GM19463 (cell line): ENCODE results near the gene ALPK3.
"Not testable (repeated sequence)": the region's sequence is repeated elsewhere in the genome, so short reads cannot be mapped to it uniquely, and the experiment has no call there.

Experiments used
- ATAC-seq: cut with Tn5 transposase; IDR thresholded peaks from one replicate; pipeline ENCODE4 v1.9.1; 2021; ENCODE audit warnings: mild to moderate bottlenecking, moderate library complexity; ENCODE audit not compliant: unreplicated experiment

Gene ALPK3

DNA sequence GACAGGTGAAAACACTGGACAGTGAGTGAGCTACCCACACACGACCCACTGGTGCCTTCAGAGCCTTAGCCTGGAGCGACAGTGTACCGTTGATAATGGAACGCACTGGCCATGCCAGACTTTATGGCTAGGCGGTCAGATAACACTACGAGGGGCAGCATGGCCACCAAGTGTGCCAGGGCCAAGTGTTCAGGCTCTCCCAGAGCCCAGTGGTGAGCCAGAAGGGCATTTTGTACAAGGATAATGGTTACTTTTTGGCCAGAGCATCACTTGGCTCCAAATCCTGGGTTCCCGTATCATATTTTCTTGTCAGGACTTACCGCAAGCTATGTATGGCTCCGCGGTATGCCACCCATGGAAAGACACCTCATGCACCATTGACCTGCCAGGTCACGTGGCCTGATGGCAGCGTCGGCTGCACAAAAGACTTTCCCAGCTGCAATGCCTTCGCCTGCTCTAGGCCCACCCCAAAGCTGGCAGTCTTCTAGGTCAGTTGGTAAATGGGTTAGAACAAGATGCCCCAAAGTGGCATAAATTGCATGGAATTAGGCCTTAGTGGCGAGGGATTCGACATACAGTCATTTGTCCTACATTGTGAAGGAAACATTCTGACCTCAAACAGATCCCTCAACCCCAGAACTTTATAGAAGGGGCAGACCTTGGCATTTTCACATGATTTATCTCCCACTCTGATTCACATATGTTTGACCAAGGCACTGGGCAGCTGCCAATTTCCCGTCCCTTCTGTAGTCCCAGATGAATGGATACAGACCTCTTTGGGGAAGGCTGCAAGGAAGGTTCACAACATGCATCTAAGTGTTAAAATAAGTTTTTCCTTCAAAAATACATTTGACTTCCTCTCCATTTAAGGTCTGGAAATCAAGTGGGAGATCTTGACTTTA lies 55.1 kb downstream of the ALPK3 start:
- ATAC-seq = no peak

DNA sequence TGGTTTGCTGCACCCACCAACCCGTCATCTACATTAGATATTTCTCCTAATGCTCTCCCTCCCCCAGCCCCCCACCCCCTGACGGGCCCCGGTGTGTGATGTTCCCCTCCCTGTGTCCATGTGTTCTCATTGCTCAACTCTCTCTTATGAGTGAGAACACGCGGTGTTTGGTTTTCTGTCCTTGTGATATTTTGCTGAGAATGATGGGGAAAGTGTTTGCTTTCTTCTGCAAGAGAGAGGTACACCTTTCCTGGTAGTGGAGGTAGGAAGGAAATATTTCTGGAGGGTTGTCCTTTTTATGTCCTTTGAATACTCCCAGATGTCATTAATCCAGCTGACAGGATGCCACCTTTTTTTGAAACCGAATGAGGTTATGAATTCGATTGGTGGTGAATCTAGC lies 56.8 kb downstream of the ALPK3 start:
- ATAC-seq = no peak

DNA sequence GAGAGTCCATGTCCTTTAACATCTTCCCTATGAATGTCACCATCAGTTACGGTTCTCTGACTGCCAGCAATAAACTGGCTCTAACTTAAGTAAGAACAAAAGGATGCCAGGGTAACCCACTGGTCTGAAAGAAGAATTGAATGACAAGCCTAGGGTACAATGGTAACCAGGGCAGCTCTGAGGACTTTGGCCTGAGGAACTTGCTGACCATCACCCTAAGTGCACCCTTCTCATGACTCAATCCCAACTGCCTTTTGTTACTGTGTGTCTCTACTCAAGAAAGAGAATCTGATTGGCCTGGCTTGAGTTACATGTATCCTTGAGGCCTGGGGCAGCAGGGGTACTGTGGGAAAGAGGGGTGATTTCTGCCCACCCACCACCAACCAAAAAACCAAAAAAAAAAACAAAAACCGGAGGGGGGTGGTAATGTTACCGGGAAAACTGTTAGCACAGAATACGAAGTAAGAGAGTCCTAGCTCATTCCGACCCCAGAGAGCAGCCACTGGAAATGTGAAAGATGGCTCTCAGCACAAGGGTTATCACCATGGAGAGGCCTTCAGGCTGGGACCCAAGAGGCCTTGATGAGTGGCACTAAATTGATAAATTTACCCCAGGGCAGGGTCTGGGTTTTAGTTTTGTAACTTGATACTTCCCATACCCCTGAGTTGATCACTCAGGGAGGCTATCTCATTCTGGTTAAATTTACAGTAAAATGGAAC lies 58.0 kb downstream of the ALPK3 start:
- no peak for ATAC-seq

DNA sequence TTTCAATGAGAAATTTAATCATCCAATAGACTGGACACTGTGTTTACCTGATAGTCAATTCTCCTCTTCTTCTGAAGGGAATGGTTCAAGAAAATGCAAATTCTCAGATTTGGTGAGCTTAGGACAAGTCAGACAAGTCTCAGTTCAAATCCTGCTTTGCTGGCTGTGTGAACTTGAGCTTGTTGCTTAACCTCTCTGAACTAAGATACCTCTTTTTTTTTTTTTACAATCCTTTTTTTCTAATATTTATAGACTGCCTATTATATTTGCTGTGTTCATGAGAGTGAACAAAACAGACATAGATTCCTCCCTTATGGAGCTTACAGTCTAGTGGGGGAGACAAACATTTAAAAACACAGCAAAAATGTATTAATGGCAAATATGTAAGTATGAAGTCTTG lies 59.1 kb downstream of the ALPK3 start:
- no peak for ATAC-seq

DNA sequence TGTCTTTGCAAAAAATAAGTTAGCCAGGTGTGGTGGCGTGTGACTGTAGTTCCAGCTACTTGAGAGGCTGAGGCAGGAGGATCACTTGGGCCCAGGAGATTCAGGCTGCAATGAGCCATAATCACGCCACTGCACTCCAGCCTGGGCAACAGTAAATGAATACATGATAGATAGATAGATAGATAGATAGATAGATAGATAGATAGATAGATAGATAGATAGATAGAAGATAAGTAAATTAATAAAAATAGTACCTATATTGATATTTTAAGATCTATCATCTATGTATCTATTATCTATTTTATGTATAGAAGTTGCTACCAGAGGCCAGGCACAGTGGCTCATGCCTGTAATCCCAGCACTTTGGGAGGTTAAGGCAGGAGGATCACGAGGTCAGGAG lies 60.5 kb downstream of the ALPK3 start:
- not testable (repeated sequence) for ATAC-seq

DNA sequence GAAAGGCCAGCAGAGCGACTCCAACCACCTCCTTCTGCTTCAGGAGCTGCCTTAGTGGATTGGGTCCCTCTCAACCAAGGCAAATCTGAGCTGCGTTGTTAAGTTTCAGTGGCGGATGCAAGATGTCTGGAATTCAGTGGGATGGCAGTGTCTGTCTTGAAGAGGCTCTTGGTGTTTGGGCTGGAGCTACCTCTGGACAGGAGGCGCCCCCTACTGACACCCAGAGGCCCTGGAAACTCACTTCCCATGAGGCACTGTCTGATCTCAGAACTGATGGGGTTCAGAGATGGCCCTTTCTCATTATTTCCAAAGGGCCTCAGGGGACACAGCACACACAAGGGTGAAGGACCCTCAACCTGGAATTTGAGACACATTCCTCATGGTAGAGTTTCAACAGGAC lies 61.3 kb downstream of the ALPK3 start:
- no peak for ATAC-seq

DNA sequence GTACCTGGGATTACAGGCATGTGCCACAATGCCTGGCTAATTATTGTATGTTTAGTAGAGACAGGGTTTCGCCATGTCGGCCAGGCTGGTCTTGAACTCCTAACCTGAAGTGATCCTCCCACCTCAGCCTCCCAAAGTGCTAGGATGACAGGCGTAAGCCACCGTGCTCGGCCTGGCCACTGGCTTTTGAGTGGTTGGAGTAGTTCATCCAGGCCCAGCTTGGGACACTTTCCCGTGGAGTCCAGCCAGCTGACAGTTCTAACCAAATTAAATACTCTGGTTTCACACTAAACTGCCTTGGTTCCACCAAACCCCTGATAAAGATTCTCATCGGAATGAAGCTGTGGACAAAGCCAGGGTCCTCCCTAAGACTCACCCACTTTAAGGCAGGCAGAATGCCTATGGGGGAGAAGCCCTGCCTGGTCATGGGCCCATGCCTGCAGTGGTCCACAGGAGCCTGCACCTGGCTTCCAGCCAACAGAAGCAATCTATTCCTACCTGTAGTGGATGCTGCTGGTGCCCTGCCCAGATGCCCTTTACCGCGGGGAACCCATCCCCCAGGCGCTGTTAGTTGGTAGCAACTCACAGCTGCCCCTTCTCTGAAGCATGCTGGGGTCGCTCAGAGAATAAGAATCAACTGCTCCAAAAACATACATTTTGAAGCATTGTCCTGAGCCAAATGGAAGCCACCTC lies 62.1 kb downstream of the ALPK3 start:
- ATAC-seq = no peak

DNA sequence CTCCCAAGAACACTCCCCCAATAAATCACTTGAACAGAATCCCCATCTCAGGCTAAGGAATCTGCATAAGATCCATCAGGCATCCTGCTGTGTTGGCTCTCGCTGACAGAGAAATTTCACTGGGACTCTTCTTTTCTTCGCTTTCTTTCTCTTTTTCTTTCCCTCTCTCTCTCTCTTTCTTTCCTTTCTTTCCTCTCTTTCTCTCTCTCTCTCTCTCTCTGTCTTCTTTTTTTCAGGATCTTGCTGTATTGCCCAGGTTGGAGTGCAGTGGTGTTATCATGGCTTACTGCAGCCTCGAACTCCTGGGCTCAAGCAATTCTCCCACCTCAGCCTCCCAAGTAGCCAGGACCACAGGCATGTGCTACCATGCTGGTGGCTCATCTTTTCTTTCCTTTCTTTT lies 62.9 kb downstream of the ALPK3 start:
- no peak for ATAC-seq

DNA sequence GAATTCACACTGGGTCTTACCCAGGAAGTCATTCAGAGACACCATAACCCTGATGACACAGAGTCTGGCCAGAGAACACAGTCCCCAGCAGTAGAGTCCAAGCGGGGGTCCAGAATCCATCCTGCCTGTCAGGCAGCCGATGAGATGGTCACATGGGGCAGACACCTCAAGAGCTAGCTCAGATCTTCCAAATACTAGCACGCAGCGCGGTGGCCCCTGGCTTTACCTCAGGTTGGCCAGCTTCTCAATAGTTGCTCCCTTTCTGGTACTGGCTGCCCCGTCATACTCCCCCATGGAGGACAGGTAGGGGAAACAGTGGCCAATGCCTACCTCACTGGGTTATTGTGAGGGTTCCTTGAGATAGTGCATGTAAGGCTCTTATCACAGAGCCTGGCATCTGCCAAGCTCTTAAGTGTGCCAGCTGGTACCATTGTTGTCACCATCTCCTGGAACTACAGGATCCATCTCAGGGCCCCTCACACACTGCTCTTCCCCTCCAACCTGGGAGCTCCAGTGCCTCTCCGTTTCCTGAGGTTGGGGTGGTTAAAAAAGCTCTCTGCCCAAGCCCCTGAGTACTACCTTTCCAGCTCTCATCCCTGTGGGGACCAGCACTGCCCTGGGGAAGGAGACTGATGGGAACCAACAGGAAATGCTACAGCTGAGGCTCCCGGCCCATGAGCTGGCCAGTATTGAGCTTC lies 63.8 kb downstream of the ALPK3 start:
- ATAC-seq = no peak

DNA sequence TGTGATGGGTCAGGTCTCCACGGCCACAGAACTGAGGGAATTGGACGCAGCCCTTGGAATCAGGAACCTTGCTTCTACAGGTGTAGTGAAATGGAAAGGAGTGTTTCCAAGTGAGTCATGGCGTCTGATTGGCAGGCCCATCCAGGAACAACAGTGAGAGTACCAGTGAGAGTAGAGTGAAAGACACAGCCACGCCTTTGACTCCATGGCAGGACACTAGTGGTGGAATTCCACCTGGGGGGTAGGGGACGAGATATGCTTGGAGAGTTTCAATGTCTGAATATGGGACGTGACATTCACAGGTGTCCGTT lies 64.3 kb downstream of the ALPK3 start:
- ATAC-seq = no peak

DNA sequence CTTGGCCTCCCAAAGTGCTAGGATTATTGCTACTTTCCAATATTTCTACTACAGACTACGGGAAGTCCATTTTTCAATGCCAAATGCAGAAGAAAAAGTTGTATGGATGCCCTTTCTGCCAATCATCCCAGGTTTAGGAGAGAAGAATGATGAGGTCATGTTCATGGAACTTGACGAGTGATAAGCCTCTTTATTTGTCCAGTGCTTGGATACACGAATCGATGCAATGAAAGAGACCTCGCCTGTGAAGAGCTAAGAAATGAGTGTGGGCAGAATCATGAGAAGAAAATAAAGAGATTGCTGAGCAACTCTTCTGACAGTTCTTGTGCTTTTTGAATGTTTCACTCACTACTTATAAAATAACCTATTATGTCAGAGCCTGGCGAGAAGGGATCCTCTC lies 66.3 kb downstream of the ALPK3 start:
- no peak for ATAC-seq

DNA sequence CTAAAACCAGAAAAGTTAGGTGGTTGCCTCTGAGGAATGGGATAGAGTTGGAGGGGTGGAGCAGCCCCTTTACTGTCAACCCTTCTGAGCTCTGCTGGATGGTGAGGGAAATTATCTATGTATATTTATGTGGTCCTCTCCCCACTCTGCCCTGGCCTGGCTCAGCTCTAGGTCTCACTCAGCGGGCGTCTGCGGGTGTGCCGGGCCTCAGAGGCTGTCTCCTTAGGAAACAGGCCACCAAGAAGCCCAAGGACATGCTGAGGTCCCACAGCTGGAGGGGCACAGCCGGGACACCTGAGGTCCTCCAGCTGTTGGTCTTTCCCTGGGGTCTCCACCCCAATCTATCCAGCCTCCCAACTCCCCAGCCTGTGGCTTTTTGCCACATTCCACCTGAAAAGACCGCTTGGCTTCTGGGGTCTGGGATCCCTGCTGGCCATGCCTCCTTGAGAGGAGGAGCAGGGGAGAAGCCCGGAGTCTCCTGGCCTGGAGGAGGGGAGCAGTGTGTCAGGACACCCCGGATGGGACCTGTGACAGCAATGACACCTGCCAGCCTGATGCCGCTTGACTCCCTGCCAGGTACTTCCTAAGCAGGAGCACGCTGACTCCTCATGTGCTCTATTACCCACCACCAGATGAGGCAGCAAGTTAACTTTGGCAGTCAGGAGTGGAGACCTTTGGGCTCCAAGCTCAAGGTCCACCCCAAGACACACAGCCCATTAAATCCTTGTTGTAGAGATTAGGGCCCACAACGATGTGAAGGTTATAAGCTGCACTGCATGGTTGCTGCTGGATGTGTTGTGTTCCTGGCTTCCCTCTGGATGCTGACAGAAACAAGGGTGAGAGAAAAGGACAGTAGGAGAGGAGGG lies 67.0 kb downstream of the ALPK3 start, which contains the start of gene SLC28A1:
TSS of gene SLC28A1 (plus strand) at position 747 of the 866 bp plus-strand sequence. CDS start 3,099 bp downstream, outside the sequence.
- ATAC-seq = no peak

DNA sequence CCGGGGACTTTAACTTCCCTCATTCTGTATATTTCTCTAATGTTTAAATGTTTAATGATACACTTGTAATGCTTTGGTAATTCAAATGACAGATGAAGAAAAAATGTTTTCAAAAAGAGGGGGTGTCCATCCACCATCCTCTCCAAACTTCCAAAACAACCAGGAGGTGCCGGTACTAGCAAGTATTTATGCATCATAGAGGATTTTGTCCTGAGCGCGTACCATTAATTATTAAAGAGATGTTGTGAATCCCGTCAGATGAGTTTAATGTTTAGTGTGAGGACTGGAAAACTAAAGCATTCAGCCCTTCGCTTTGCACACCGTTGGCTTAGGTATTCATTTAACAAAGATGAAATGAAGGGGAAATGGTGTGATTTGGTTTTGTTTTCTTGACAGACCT lies 68.6 kb downstream of the ALPK3 start:
- ATAC-seq = no peak

DNA sequence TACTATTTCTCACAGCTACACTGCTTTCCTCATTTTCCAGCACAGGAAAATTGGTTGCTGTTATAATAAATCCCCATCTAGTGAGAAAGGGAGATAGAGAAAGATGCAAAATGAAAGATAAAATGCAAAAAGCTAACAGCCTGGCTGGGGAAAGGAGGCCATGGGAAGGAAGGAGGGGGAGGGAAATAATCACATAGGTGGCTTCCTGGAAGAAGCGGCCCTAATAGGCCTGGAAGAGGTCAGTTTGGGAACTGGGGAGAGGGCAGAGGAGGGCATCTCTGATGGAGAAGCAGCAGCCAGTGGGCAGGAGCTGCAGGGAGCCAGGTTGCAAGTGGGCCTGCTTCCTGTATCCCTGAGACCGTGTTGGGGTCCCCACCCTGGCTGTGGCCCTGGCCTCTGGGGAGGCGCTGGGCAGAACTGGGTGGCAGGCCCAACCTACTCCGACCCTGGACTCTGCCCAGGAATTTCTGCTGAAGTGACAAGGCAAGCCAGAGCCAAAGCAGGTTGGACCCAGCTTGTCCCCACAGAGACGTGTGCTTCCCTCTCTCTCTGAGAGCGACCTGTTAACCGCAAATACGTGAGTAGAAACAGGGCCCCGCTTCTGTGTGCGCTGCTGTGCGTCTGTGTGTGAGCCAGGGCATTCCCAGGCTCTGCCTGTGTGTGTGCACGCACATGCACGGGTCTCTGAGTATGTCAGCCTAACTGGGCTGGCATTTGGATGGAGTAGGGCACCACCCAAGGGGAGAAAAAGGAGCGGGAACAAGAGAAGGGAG lies 69.2 kb downstream of the ALPK3 start:
- ATAC-seq = no peak

DNA sequence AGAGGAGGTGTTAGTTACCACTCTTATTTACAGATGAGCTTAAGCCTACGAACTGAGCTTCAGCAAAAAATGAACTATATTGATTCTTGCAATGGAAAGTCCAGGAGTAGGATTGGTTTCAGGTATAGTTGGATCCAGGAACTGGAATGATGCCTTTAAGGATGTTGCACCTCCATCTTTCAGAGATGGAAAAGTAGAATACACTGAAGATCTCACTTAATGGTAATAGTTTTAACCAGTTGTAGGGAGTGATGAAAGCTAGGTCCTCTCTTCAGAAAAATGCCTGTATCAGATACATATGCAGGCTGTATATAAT lies 69.8 kb downstream of the ALPK3 start:
- ATAC-seq = no peak

DNA sequence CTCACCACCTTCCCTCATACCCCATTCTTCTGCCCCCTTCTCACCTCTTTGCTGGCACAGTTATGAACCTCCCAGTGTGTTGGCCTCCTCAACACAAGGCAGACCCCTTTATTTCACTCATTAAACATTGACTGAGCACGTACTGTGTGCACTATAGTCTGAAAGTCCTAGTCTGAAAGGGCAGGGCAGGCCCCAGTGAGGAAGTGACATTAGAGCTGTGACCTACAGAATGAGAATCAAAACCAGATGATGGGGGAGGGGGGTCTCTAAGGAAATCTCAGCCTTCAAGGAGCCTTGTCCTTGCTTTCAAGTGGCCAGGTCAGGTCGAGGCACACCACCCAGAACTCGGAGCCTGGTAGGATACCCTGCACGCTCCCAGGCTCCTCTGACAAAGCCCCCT lies 70.8 kb downstream of the ALPK3 start:
- ATAC-seq = no peak

DNA sequence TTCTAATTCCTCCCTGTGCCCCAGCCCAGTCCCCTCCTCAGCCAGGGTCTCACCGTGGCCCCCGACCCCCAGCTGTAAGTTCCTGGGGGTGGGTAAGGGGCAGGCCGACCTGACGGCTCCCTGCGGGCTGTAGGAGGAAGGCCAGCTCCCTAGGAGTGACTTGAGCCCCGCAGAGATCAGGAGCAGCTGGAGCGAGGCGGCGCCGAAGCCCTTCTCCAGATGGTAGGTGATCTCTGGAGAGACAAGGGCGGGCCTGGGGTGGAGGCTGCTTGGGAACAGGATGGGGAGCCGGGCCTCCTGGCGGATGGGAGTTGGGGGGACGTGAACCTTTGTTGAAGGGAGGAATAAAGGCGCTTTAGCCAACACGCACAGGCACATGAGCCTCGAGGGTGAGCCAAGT lies 71.5 kb downstream of the ALPK3 start:
- ATAC-seq = no peak

DNA sequence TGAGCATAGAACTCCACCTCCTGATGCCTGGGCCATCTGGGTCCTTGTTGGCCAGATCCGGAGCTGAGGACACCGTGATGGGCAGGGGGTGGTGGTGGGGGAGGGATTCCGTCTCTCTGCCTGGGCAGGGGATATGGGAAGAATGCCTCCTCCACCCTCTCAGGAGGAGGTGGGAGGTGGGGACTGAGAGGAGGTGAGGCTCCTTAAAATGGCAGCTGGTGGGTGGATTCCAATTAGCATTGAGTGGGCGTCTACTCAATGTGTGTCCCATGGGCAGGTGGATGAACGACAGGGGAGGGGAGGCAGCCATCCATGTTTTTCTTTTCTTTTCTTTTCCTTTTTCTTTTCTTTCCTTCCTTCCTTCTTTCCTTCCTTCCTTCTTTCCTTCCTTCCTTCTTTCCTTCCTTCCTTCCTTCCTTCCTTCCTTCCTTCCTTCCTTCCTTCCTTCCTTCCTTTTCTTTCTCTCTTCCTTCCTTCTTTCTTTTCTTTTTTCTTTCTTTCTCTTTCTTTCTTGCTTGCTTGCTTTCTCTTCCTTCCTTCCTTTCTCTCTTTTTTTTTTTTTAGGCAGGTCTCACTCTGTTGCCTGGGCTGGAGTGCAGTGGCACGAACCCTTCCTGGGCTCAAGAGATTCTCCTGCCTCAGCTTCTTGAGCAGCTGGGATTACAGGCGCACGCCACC lies 72.3 kb downstream of the ALPK3 start:
- ATAC-seq = no peak
